T-helper 2 cell treated with Interferon-gamma antibody and Interleukin-4, amounts not matched to agents 100 ng/mL and 5 ng/mL, for 36 hours (primary cell): ENCODE measurements around the gene RPTOR. TPM values are rescaled to one million over a fixed set of nuclear protein-coding genes. Genes with fewer than 3 reads are reported as not detected.

Experiments used
- intact Hi-C: fragments of 100-400 bp; cut with micrococcal nuclease; formaldehyde crosslinking; loops from one replicate; pipeline ENCODE4 v1.15.1; 2023
- total RNA-seq: library from RNA; stranded (reverse); gene quantifications from 2 replicates; pipeline ENCODE4 v1.2.3, GENCODE V29; 2022

The RPTOR gene
- total RNA-seq, 1 donor from 2014 or later = 78.5 TPM

GRCh38 chr17:80513892-80514291 lies 30.7 kb upstream of the RPTOR start:
- intact Hi-C loops = no loop called here

- intact Hi-C loops = no loop called here
Observed at GRCh38 chr17:80516171-80516932, 28.3 kb upstream of the RPTOR start.

DNA sequence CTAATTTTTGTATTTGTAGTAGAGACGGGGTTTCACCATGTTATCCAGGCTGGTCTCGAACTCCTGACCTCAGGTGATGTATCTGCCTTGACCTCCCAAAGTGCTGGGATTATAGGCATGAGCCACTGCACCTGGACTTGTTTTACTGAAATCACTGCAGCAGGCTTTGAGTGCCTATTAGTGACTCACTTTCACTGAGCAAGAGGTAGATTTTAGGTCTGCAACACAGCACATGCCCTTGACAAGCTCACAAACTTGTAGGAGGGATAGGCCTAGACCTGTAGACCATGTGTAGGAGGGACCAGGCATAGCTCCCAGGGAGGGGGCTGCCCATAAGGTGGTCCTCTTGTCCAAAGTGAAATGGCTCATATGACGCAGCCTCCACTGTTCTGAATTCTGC lies 27.0 kb upstream of the RPTOR start:
- intact Hi-C loops = no loop called here

DNA sequence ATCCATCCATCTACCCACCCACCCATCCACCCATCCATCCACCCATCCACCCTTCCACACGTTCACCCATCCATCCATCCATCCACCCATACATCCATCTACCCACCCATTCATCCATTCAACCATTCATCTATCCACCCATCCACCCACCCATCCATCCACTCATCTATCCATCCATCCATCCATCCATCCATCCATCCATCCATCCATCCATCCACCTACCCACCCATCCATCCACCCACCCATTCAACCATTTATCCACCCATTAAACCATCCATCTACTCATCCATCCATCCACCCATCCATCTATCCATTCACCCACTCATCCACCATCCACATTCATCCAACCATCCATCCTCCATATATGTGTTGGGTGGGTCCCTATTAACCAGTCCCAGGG lies 26.2 kb upstream of the RPTOR start:
- intact Hi-C loops = no loop called here

DNA sequence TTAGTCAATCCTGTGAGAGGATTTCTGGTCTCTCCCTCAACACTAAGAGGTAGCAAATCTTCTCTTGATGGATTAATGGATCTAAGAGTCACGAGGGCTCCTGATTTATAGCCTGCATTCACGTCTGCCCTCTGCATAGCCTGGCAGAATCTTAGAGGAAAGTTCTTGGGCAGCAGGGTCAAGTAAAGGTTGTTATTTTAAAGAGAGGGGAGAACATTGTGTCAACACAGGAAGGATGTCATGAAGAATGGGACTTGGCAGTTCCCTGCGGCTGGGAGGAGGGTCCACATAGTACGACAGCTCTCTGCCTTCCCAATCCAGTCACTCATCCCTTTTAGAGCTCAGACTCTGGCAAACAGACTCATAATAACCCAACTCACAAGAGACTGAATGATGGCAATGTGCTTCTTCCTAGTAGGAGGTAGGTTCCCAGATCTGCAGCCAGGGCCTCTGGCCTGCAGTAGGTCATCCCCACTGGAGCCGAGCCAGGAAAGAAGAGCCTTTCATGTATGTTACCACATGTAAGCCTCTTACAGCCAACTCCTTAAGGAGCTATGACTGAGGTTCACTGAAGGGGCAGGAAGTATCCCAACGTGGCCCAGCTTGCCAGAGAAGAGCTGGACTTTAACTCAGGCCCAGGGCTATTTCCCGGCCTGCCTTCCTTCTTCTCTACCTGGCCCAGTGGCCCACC lies 25.4 kb upstream of the RPTOR start:
- intact Hi-C loops = no loop called here

DNA sequence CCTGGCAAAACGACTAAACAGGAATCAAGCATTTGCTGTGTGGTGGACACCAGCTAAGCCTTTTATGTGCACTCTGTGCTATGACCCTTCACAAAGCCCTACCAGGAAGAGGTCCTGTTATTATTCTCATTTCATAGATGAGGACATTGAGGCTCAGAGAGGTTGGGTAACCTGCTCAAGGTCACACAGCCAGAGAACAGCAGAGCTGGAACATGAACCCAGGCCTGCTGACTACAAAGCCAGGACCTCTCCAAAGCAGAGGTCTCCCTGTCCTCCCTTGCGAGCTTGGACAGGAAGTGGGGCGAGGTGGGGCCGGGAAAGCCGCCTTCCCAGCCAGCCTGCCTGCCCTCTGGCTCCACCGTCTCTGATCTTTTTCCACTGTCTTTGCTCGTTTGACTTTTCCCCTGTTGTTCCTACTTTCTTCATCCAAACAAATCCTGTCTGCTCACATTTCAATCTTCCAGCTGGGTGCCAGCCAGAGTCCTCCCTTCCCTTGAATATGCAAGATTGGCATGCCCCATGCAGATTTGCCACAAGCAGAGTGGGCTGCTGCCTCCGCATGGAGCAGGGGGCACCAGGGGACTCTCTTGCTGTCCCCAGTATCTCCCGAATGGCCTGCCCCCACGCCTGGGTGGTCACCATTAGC lies 23.7 kb upstream of the RPTOR start:
- intact Hi-C loops = no loop called here

- intact Hi-C loops = no loop called here
Observed at GRCh38 chr17:80523054-80523744, 21.4 kb upstream of the RPTOR start.

DNA sequence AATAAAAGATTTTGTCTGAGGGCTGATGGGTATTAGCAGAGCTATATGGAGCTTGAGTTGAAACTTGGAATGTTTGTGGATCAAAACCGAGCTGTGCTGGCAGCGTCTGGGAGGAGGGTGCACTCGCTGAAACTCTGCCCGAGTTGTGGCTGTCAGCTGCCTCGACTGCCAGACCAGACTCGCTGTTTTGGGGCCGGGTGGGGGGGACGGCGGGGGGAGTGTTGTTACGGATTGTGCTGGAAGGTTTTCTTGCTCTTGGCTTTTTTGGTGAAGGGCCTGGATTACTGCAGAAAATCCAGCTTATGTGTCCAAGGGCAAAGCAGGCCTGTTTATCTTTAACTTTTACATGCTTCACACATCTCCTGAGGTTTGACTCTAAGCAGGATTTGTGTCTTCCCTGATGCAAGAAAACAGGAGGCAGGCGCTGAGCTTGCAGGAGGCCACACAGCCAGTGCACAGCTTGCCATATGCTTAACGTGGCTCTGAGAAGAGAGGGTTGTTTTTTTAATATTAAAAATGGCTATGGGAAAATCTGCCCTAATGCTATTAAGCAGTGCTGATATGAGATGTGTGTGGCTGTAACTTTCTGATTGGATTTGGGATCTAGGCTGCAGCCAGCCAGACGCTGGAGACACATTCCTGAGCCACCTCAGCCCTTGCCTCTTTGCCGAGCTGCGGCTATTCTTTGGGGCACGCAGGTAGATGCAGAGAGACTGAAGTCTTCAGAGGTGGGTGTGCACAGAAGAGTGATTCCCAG lies 20.5 kb upstream of the RPTOR start:
- intact Hi-C loops = no loop called here

DNA sequence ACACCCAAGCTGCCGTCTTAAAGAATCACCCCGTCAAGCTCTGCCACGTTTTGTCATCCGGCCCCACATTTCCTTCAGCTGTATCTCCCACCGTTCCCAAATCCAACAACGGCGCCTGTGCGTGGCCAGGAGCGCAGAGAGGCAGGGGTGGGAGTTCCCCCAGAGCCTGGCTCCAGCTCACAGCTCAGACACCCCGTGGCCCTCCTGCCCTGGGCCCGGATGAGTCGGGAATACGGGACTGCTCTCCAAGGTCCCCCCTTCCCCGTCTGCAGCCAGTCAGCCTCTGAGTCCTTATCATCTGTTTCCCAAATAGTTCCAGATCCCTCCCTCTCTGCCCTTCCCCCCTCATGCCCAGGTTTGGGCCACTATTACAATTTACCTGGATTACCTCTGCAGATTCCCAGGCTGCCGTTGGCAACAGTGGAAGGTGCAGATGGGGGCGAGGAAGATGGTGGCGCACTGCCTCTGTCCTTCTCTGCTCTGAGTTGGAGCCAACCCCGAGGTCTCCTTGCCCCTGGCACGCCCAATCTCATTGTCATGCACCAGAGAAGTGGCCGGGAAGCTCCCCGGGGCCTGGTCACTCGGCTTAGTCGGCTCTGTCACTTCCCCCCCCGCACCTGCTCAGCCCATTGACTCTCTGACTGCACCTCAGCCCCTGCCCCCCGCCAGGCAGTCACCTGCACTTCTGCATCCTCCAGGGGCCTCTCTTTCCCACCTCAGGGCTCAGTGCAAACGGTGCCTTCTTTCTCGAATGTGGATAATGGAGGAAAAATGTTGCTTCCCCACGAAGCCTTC lies 18.3 kb upstream of the RPTOR start:
- intact Hi-C loops = no loop called here

GRCh38 chr17:80527016-80527645 lies 17.5 kb upstream of the RPTOR start:
- intact Hi-C loops = no loop called here

DNA sequence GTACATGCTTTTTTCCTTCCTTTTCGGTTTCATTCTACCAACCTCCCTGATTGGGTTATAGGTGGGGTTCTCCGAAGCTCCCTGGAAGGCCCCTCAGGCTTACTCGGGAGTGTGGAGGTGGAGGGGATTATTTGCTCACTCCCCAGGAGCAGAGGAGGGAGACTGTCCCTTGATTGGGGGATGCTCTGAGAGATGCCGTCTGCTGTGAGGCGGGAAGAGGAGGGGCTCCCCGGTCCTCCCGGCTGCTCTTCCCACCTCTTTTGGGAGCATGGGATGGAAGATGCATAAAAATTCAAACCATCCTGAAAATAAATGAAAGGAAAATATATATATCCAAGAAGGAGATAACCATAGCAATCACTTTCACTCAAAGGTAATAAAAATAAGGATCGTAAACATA lies 16.1 kb upstream of the RPTOR start:
- intact Hi-C loops = no loop called here

- intact Hi-C loops = no loop called here
Observed at GRCh38 chr17:80529104-80529903, 15.3 kb upstream of the RPTOR start.

- intact Hi-C loops = no loop called here
Observed at GRCh38 chr17:80529904-80530292, 14.7 kb upstream of the RPTOR start.

- intact Hi-C loops = no loop called here
Observed at GRCh38 chr17:80531400-80531799, 13.2 kb upstream of the RPTOR start.

- intact Hi-C loops = loop anchor here (5.0 kb wide), 1 partner anchor 360 kb away; no protein-coding TSS in a partner anchor
Observed at GRCh38 chr17:80537386-80537785, 7.3 kb upstream of the RPTOR start.

DNA sequence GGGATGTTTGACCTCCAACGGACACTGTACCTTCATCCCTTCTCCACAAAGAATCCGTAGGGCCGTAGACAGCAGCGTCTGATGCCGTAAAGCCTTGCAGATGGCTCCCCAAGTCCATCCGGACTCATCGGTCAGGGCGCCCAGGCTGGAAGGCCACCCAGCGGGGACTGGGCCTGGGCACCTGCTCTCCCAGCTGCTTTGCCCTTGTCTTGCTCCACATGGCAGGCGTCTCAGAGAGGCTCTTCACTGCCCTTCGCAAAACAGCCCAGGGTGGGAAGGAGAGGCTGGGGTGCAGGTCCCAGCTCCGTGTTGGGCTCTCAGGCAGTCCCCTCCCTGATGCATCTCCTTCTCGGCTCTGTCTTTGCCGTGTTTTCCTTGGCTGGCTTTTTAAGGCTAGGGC lies 6.2 kb upstream of the RPTOR start:
- intact Hi-C loops = loop anchor here (5.0 kb wide), 1 partner anchor 359 kb away; no protein-coding TSS in a partner anchor

DNA sequence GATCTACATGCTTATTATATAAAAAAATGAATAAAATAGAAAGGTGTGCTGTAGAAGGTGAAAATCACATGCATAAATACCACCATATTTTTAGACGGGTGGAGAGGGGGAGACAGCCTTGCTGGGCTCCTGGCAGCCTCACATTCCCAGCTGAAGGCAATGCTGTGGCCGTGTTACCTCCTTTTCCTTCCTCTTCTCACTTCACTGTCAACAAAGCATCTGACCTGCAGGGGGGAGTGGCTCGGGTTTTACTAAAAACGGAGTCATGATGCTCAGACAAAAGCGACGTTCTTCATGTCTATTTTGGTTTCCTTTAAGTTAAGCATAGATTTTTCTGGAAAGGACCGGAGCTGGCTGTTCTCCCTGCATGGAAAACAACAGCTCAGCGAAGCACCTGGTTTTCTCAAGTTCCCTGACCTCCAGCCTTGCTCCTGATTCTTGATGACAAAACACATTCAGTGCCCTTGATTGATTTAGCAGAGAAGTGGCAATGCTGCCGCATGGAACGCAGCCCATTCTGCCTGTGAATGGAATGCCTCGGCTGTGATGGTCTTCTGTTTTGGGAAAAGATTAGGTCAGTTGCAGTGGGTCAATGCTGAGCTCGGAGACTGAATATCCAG lies 5.5 kb upstream of the RPTOR start:
- intact Hi-C loops = loop anchor here (5.0 kb wide), 1 partner anchor 358 kb away; no protein-coding TSS in a partner anchor

GRCh38 chr17:80545499-80545826 lies 825 bp downstream of the RPTOR start:
- intact Hi-C loops = no loop called here

- intact Hi-C loops = no loop called here
Observed at GRCh38 chr17:80546267-80546666, 1.6 kb downstream of the RPTOR start.
